Measurements from ENCODE around the gene COG5. TPM values are rescaled to one million over a fixed set of nuclear protein-coding genes. Genes with fewer than 3 reads are reported as not detected.

Gene COG5
- total RNA-seq, 2 experiments from 2014 or later: 37.6 to 40.3 TPM

DNA sequence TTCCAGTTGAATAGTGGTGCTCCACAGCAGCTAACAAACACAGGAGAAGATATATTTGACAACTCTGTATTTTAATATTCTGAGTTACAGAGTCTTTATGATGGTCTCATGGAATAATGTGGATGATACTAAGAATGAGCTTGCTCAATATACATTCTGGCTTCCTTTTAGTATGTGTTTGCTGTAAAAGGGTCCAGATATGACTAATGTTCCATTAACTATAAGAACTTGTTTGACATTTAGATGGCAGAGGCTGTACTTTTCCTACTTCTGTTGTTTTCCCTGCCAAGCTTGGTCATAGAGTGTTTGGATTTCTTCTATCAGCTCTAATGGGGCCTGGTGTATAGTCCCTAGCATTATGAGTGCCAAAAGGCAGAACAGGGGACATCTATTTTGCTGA, 155.4 kb downstream of the COG5 start:
- Mint-ChIP-seq H3K4me3 (no peak overlapping the region), H3K4me1 (ENCODE audit: low read depth) (peaks cover 12% of the 10 kb centered on the region), H3K27me3 (no peaks in the 10 kb centered on the region), H3K9me3 (no peaks in the 10 kb centered on the region), H3K36me3 (ENCODE audit: low read depth) (peaks cover 22% of the 10 kb centered on the region), H3K27ac (no peak overlapping the region)
- intact Hi-C loops (cut with micrococcal nuclease): no loop called here
- CTCF ChIA-PET: interaction anchor here (0.7 kb wide), 1 partner anchor 318 kb away, joined by 4 read pairs; no protein-coding TSS in a partner anchor
- POLR2A ChIA-PET: no interaction called here
- DNase-seq: no peak
- TF ChIP-seq, protein P1, sequence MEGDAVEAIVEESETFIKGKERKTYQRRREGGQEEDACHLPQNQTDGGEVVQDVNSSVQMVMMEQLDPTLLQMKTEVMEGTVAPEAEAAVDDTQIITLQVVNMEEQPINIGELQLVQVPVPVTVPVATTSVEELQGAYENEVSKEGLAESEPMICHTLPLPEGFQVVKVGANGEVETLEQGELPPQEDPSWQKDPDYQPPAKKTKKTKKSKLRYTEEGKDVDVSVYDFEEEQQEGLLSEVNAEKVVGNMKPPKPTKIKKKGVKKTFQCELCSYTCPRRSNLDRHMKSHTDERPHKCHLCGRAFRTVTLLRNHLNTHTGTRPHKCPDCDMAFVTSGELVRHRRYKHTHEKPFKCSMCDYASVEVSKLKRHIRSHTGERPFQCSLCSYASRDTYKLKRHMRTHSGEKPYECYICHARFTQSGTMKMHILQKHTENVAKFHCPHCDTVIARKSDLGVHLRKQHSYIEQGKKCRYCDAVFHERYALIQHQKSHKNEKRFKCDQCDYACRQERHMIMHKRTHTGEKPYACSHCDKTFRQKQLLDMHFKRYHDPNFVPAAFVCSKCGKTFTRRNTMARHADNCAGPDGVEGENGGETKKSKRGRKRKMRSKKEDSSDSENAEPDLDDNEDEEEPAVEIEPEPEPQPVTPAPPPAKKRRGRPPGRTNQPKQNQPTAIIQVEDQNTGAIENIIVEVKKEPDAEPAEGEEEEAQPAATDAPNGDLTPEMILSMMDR (IDR thresholded peaks at IDR 0.05): no peak
- ATAC-seq: peak; percentile 61

DNA sequence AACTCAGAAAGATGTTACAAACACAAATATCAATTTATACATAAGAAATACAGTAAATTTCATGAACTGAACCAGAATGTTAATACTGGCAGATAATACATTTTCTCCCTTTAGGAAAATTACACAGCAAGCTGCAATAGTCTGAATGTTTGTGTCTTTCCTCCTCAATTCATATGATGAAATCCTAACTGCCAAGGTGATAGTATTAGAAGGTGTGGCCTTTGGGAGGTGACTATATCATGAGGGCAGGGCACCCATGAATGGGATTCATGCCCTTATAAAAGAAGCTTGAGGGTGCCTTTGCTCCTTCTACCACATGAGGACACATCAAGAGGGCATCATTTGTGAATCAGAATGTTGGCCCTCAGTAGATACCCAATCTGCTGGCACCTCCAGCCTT, 158.2 kb downstream of the COG5 start:
- TF ChIP-seq, protein P1 (IDR thresholded peaks at IDR 0.05): no peak
- ChIA-PET POLR2A (no interaction called here), CTCF (no interaction called here)
- DNase-seq (no peak), ATAC-seq (no peak)
- Mint-ChIP-seq H3K4me1 (ENCODE audit: low read depth) (peaks cover 12% of the 10 kb centered on the region), H3K4me3 (no peak overlapping the region), H3K36me3 (ENCODE audit: low read depth) (peaks cover 14% of the 10 kb centered on the region), H3K27ac (no peak overlapping the region), H3K27me3 (no peaks in the 10 kb centered on the region), H3K9me3 (no peaks in the 10 kb centered on the region)
- intact Hi-C loops (cut with micrococcal nuclease): no loop called here

DNA sequence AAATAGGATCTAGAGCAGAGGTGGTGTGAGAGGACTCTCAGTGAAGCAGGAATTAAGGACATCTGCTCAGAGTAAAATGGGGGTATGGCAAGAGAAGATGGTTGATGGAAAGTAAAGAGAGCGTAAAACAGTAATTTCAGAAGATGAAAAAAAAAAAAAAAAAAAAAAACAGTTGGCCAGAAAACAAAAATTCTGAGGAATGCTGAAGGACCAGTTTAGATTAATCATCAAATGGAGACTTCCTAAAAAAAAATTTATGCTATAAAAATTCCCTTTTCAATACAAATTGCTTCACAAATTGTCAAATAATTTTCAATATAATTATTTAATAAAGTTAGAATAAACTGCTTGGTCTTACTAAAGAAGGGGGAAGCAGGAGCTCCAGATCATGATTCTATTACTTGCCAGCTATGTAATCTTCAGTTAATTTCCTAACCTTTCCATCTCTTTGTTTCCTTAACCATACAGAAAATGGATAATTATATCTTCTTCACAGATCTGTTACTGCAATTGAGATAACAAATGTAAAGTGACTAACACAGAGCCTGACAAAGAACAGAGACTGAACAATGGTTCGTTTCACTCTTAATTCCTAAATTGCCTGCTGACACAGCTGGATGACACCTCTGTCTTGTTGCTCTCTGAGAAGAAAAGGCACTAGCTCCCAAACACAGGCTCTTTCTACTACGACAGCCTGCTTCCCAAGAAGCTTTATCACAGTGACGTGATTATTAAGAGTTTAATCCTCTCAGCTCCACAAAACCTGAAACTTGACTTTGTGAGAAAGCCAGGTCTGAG, 158.8 kb downstream of the COG5 start:
- TF ChIP-seq, protein P1 (IDR thresholded peaks at IDR 0.05): no peak
- intact Hi-C loops (cut with micrococcal nuclease): no loop called here
- H3K27me3 Mint-ChIP-seq: no peaks in the 10 kb centered on the region
- no peak overlapping the region for H3K4me3 Mint-ChIP-seq
- DNase-seq (no peak), ATAC-seq (no peak)
- POLR2A ChIA-PET: no interaction called here
- H3K27ac Mint-ChIP-seq: no peak overlapping the region
- H3K4me1 Mint-ChIP-seq (ENCODE audit: low read depth): peaks cover 12% of the 10 kb centered on the region
- H3K36me3 Mint-ChIP-seq (ENCODE audit: low read depth): peaks cover 12% of the 10 kb centered on the region
- CTCF ChIA-PET: interaction anchor here (1.1 kb wide), 1 partner anchor 20 kb away, joined by 3 read pairs; no protein-coding TSS in a partner anchor
- H3K9me3 Mint-ChIP-seq: no peaks in the 10 kb centered on the region

DNA sequence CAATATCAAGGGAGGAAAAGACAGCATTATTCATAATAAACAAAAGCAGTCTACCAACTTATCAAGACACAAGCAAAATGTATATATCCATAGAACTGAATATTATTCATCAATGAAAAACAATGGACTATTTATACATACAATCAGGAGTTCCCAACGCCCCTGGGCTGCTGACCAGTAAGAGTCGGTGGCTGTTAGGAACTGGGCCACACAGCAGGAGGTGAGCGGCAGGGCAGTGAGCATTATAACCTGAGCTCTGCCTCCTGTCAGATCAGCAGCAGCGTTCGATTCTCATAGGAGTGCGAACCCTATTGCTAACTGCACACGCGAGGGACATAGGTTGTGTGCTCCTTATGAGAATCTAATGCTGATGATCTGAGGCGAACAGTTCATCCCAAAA, 165.6 kb downstream of the COG5 start:
- Mint-ChIP-seq H3K4me1 (ENCODE audit: low read depth) (no peaks in the 10 kb centered on the region), H3K27ac (no peak overlapping the region), H3K4me3 (no peak overlapping the region), H3K36me3 (ENCODE audit: low read depth) (peaks cover 6% of the 10 kb centered on the region), H3K9me3 (peaks cover 2% of the 10 kb centered on the region), H3K27me3 (no peaks in the 10 kb centered on the region)
- intact Hi-C loops (cut with micrococcal nuclease): no loop called here
- DNase-seq (no peak), ATAC-seq (no peak)
- TF ChIP-seq, protein P1 (IDR thresholded peaks at IDR 0.05): no peak
- ChIA-PET CTCF (no interaction called here), POLR2A (no interaction called here)

DNA sequence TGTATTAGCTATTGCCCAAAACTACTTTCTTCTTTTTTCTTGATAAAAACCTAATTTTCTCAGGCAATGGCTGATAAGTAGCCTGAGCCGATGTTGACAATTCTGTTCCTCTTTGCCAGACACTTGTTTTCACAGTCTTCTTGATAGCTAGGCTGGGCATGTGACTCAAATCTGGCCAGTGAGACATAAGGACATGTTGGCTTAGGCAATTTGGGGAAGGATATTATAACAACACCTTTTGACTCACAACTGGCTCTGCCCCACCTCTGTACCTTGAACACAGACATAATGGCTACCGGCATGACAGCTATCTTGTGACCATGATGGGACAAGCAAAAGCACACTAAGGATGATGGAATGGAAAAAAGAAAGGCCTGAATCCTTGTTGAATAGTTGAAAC, 166.7 kb downstream of the COG5 start:
- H3K27me3 Mint-ChIP-seq: no peaks in the 10 kb centered on the region
- ATAC-seq: no peak
- H3K27ac Mint-ChIP-seq: no peak overlapping the region
- ChIA-PET CTCF (interaction anchor here (1.0 to 1.1 kb wide), 2 partner anchors 13 to 264 kb away, joined by 3 to 4 read pairs; no protein-coding TSS in a partner anchor), POLR2A (no interaction called here)
- intact Hi-C loops (cut with micrococcal nuclease): no loop called here
- H3K4me3 Mint-ChIP-seq: no peak overlapping the region
- H3K9me3 Mint-ChIP-seq: peaks cover 2% of the 10 kb centered on the region
- no peaks in the 10 kb centered on the region for H3K4me1 Mint-ChIP-seq (ENCODE audit: low read depth)
- peaks cover 6% of the 10 kb centered on the region for H3K36me3 Mint-ChIP-seq (ENCODE audit: low read depth)
- no peak for DNase-seq
- TF ChIP-seq, protein P1 (IDR thresholded peaks at IDR 0.05): no peak
